ENCODE results near the gene DHRS1.

Gene DHRS1

DNA sequence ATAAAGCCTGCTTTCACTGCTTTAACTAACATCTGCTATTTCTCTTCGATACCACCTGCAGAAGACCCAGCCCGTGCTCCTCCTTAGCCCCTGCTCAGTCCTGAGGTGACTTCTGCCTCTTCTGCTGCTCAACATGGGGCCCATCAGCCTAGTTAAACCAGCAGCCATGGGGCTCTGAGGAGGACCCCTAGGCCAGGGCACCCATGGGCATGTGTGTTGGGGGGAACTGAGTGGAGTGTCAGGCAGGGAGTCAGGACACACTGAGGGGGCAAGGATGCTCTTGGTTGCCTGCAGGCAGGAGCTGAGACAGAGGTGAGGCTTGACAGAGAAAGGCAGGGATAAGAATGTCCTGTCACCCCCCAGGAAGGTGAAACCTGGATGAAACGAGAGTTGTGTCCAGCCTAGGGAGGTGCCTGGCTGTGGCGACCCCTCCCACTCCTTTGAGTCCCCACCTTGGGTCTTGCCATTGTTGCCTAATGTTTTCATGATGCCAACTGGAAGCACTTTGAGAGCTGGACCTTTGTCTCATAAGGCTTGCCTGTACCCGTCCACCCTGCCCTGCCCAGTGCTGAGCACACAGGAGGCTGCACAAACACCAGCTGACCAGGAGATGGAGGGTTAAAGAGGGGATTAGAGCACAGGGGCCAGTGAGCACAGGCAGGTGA lies 15.7 kb downstream of the DHRS1 start:
- DNase-seq (ENCODE audit: low spot score) = peak; percentile 61
- Histone ChIP-seq H3K4me1 (ENCODE audit: insufficient read depth, poor library complexity, severe bottlenecking) (peaks cover 17% of the 10 kb centered on the region), H3K27me3 (ENCODE audit: insufficient read depth, poor library complexity, severe bottlenecking) (no peaks in the 10 kb centered on the region), H3K9me3 (ENCODE audit: severe bottlenecking) (no peaks in the 10 kb centered on the region), H3K4me3 (ENCODE audit: severe bottlenecking) (no peak overlapping the region), H3K36me3 (ENCODE audit: low read depth) (no peaks in the 10 kb centered on the region; the same call in 1 of the 2 replicates), H3K27ac (ENCODE audit: poor library complexity, severe bottlenecking) (peak overlapping the region; percentile 1)
- TF ChIP-seq, protein P1, sequence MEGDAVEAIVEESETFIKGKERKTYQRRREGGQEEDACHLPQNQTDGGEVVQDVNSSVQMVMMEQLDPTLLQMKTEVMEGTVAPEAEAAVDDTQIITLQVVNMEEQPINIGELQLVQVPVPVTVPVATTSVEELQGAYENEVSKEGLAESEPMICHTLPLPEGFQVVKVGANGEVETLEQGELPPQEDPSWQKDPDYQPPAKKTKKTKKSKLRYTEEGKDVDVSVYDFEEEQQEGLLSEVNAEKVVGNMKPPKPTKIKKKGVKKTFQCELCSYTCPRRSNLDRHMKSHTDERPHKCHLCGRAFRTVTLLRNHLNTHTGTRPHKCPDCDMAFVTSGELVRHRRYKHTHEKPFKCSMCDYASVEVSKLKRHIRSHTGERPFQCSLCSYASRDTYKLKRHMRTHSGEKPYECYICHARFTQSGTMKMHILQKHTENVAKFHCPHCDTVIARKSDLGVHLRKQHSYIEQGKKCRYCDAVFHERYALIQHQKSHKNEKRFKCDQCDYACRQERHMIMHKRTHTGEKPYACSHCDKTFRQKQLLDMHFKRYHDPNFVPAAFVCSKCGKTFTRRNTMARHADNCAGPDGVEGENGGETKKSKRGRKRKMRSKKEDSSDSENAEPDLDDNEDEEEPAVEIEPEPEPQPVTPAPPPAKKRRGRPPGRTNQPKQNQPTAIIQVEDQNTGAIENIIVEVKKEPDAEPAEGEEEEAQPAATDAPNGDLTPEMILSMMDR (IDR thresholded peaks at IDR 0.05; ENCODE audit: poor library complexity, severe bottlenecking) = no peak
- ATAC-seq (ENCODE audit: low read depth) = peak; percentile 23; the same call in 2 of the 3 replicates

DNA sequence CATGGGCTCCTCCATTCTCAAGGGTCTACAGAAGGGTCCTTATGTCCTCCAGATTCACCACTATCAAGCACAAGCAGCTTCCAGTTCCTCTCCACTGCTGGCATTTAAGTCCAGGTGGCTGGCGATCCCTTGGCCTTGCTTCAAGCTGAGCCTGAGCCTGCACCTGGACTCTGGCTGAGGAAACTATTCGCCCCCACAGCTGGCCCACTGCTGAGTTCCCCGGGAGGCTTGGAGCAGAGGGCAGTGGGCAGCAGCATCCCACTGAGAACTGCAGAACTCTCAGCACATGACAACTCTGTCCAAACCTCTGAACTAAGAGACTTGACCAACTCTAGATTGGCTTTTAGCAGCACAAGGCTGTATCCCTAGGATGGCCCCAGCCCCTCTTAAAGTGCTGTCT lies 16.8 kb downstream of the DHRS1 start:
- DNase-seq (ENCODE audit: low spot score) (peak; percentile 51), ATAC-seq (ENCODE audit: low read depth) (no peak)
- Histone ChIP-seq H3K36me3 (ENCODE audit: low read depth) (no peaks in the 10 kb centered on the region), H3K4me3 (ENCODE audit: severe bottlenecking) (no peak overlapping the region), H3K9me3 (ENCODE audit: severe bottlenecking) (no peaks in the 10 kb centered on the region), H3K4me1 (ENCODE audit: insufficient read depth, poor library complexity, severe bottlenecking) (peaks cover 19% of the 10 kb centered on the region), H3K27ac (ENCODE audit: poor library complexity, severe bottlenecking) (no peak overlapping the region), H3K27me3 (ENCODE audit: insufficient read depth, poor library complexity, severe bottlenecking) (no peaks in the 10 kb centered on the region)
- TF ChIP-seq, protein P1 (IDR thresholded peaks at IDR 0.05; ENCODE audit: poor library complexity, severe bottlenecking) = no peak

DNA sequence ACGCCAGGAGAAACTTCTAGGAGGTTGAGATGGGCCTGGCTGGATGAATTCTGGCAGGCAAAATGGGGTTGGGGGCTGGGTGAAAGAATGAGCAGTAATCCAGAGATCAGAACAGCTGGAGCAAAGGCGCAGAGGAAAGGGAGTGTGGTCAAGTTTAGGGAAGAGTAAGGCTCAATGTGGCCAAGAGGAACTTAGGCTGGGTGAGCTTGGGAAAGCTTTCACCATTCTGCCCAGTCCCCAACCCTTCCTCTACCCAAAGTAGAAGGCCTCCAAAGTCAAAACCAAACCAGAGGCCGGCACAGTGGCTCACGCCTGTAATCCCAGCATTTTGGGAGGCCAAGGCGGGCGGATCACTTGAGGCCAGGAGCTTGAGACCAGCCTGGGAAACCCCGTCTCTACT lies 17.9 kb downstream of the DHRS1 start:
- peaks cover 19% of the 10 kb centered on the region for H3K4me1 ChIP-seq (ENCODE audit: insufficient read depth, poor library complexity, severe bottlenecking)
- H3K27me3 ChIP-seq (ENCODE audit: insufficient read depth, poor library complexity, severe bottlenecking) = no peaks in the 10 kb centered on the region
- no peaks in the 10 kb centered on the region for H3K36me3 ChIP-seq (ENCODE audit: low read depth)
- H3K27ac ChIP-seq (ENCODE audit: poor library complexity, severe bottlenecking) = no peak overlapping the region
- no peak overlapping the region for H3K4me3 ChIP-seq (ENCODE audit: severe bottlenecking)
- H3K9me3 ChIP-seq (ENCODE audit: severe bottlenecking) = no peaks in the 10 kb centered on the region
- TF ChIP-seq, protein P1 (IDR thresholded peaks at IDR 0.05; ENCODE audit: poor library complexity, severe bottlenecking) = no peak
- no peak for DNase-seq (ENCODE audit: low spot score)
- ATAC-seq (ENCODE audit: low read depth) = no peak

DNA sequence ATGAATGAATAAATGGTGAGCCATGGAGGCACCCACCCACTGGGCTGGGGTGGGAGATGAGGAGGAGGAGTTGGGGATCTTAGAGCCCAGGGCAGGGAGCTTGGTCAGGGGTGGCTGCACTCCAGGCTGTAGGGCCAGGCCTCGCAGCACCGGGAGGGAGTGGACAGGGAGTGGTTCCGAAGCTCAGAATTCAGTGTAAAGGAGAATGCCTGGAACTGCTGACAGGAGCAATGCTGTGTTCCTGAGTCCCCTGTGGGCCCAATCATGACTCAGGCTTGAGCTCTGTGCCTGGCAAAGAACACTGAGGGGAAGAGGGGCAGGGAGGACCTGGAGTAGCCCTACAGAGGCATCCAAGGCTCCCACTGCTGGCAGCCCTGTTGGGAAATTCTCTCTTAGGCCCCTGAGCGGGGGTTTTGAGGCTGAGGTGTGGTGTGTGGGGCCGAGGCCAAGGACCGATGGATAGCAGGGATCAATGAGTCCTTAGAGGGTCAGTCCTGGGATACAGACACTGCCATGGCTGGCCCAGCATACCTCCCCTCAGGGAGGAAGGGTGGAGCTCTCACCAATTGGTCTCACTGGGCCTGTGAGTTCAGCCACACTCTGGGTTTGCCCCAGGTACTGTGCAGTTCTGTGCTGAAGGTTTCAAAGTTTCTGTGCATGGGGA lies 18.7 kb downstream of the DHRS1 start:
- peaks cover 18% of the 10 kb centered on the region for H3K4me1 ChIP-seq (ENCODE audit: insufficient read depth, poor library complexity, severe bottlenecking)
- no peak for ATAC-seq (ENCODE audit: low read depth)
- TF ChIP-seq, protein P1 (IDR thresholded peaks at IDR 0.05; ENCODE audit: poor library complexity, severe bottlenecking) = no peak
- H3K4me3 ChIP-seq (ENCODE audit: severe bottlenecking) = no peak overlapping the region
- H3K27me3 ChIP-seq (ENCODE audit: insufficient read depth, poor library complexity, severe bottlenecking) = no peaks in the 10 kb centered on the region
- no peak overlapping the region for H3K27ac ChIP-seq (ENCODE audit: poor library complexity, severe bottlenecking)
- no peak for DNase-seq (ENCODE audit: low spot score)
- H3K9me3 ChIP-seq (ENCODE audit: severe bottlenecking) = no peaks in the 10 kb centered on the region
- H3K36me3 ChIP-seq (ENCODE audit: low read depth) = no peaks in the 10 kb centered on the region

Measured in RWPE2 (cell line).